Panc1 (cell line): ENCODE data around the gene PCED1A. TPM values are rescaled to one million over a fixed set of nuclear protein-coding genes. Genes with fewer than 3 reads are reported as not detected.

Experiments
- ATAC-seq: fragments of 200-7000 bp; cut with Tn5 transposase; 2 replicates; pipeline ENCODE4 v1.9.1; 2020; ENCODE audit warnings: mild to moderate bottlenecking, moderate library complexity
- BruUV-seq: library from RNA; stranded (reverse); fragments of 400-500 nt; replicated peaks from 2 replicates; lab custom pipeline; 2021; lab: Mats Ljungman, UMichigan
- CTCF ChIA-PET: fragments of 300-600 bp; sonication (Branson Sonifier 250); formaldehyde crosslinking; loops from one replicate; lab custom pipeline; 2022; ENCODE audit warnings: antibody characterized with exemption; lab: Charles Lee
- POLR2A ChIA-PET: fragments of 300-600 bp; sonication (Branson Sonifier 250); formaldehyde crosslinking; loops from one replicate; lab custom pipeline; 2022; ENCODE audit warnings: antibody characterized with exemption; lab: Charles Lee
- DNase-seq: peaks from one replicate; pipeline ENCODE4 v3.0.0-alpha.2; 2010; ENCODE audit warnings: low read depth, low spot score
- H3K27ac ChIP-seq: 2 replicates; pipeline ENCODE4 v1.5.1; 2011; ENCODE audit warnings: mild to moderate bottlenecking, low read length, inconsistent platforms
- H3K27me3 ChIP-seq: fragments of 200-500 bp; sonication (Bioruptor generic); 2 replicates; pipeline ENCODE4 v1.6.0; 2014; ENCODE audit warnings: low read length, inconsistent platforms; ENCODE audit not compliant: control insufficient read depth, insufficient read depth
- H3K36me3 ChIP-seq: fragments of 200-500 bp; sonication (Bioruptor generic); 2 replicates; pipeline ENCODE4 v1.5.1; 2014; ENCODE audit warnings: inconsistent platforms, mild to moderate bottlenecking, low read length, moderate library complexity; ENCODE audit not compliant: control insufficient read depth, insufficient read depth
- H3K4me1 ChIP-seq: 2 replicates; pipeline ENCODE4 v1.5.1; 2011; ENCODE audit warnings: inconsistent platforms, mild to moderate bottlenecking, low read length, moderate library complexity; ENCODE audit not compliant: control insufficient read depth, insufficient read depth
- H3K4me3 ChIP-seq, 2 experiments: 2 replicates each; pipeline ENCODE4 v1.5.1; 2011 to 2012; ENCODE audit warnings: low read depth in 2 of 2, low read length in 2 of 2, mild to moderate bottlenecking in 2 of 2, inconsistent platforms in 1 of 2, moderate library complexity in 1 of 2
- H3K9me3 ChIP-seq: fragments of 200-500 bp; sonication (Bioruptor generic); 2 replicates; pipeline ENCODE4 v1.5.1; 2014; ENCODE audit warnings: low read depth, mild to moderate bottlenecking, inconsistent platforms, low read length, moderate library complexity; ENCODE audit not compliant: control insufficient read depth, insufficient read depth
- CTCF ChIP-seq: fragments of 450-650 bp; IDR thresholded peaks from 2 replicates; pipeline ENCODE4 v1.5.1; 2017; ENCODE audit warnings: mild to moderate bottlenecking
- POLR2AphosphoS5 ChIP-seq: IDR thresholded peaks from 2 replicates; pipeline ENCODE4 v1.6.1; 2012; ENCODE audit warnings: mild to moderate bottlenecking, low read depth, low read length, moderate library complexity
- REST ChIP-seq, 2 experiments: IDR thresholded peaks; 2 replicates each; pipeline ENCODE4 v1.6.1; 2011 to 2012; ENCODE audit warnings: low read depth in 2 of 2, control low read depth in 1 of 2, low read length in 1 of 2, mild to moderate bottlenecking in 1 of 2, moderate library complexity in 1 of 2; ENCODE audit not compliant: insufficient read depth in 1 of 2
- SIN3A ChIP-seq: IDR thresholded peaks from 2 replicates; pipeline ENCODE4 v1.6.1; 2012; ENCODE audit warnings: low read depth, mild to moderate bottlenecking, low read length, moderate library complexity, borderline replicate concordance; ENCODE audit not compliant: insufficient read depth
- TCF7L2 ChIP-seq: IDR thresholded peaks from 2 replicates; pipeline ENCODE4 v1.6.1; 2011; ENCODE audit warnings: mild to moderate bottlenecking, low read depth, low read length, inconsistent platforms
- in situ Hi-C: cut with HindIII; loops from 2 replicates; pipeline ENCODE4 v1.10.0; 2016; ENCODE audit warnings: low sequenced_read_pairs, low pct_unique_long_range_greater_than_20kb
- intact Hi-C: fragments of 100-400 bp; cut with micrococcal nuclease; formaldehyde crosslinking; loops from one replicate; pipeline ENCODE4 v1.10.0; 2022; ENCODE audit not compliant: unreplicated experiment
- total RNA-seq: library from RNA; stranded (reverse); gene quantifications from one replicate; pipeline ENCODE4 v1.2.1, GENCODE V29; 2021; ENCODE audit not compliant: unreplicated experiment

Gene PCED1A
- total RNA-seq, 1 experiment from 2014 or later: 42.1 TPM

GRCh38 chr20:2849529-2849928 lies 9.1 kb upstream of the PCED1A start:
- no peak overlapping the region for H3K4me3 ChIP-seq
- no peaks in the 10 kb centered on the region for H3K4me1 ChIP-seq
- BruUV-seq: no TSS peak
- intact Hi-C loops: no loop called here
- ChIA-PET POLR2A (no interaction called here), CTCF (no interaction called here)
- in situ Hi-C loops: no loop called here
- ATAC-seq (no peak), DNase-seq (no peak)
- TF ChIP-seq TCF7L2: no peak
- no peak for TF ChIP-seq CTCF
- no peak for TF ChIP-seq POLR2AphosphoS5
- no peak for TF ChIP-seq REST (IDR thresholded peaks at IDR 0.05; ENCODE audit: insufficient read depth in 1 of 2, low read depth in 2 of 2, low read length in 1 of 2)
- TF ChIP-seq SIN3A: no peak
- no peaks in the 10 kb centered on the region for H3K9me3 ChIP-seq
- no peaks in the 10 kb centered on the region for H3K36me3 ChIP-seq
- H3K27ac ChIP-seq: no peak overlapping the region
- H3K27me3 ChIP-seq: no peaks in the 10 kb centered on the region

- H3K27ac ChIP-seq: no peak overlapping the region
- DNase-seq (no peak), ATAC-seq (no peak)
- H3K27me3 ChIP-seq: no peaks in the 10 kb centered on the region
- TF ChIP-seq SIN3A: no peak
- no peak for TF ChIP-seq TCF7L2
- no peak for TF ChIP-seq POLR2AphosphoS5
- no peak for TF ChIP-seq CTCF
- TF ChIP-seq REST (IDR thresholded peaks at IDR 0.05; ENCODE audit: insufficient read depth in 1 of 2, low read depth in 2 of 2, low read length in 1 of 2): no peak
- no peaks in the 10 kb centered on the region for H3K36me3 ChIP-seq
- in situ Hi-C loops (no loop called here), intact Hi-C loops (no loop called here)
- H3K4me1 ChIP-seq: no peaks in the 10 kb centered on the region
- no peaks in the 10 kb centered on the region for H3K9me3 ChIP-seq
- BruUV-seq: no TSS peak
- ChIA-PET POLR2A (no interaction called here), CTCF (no interaction called here)
- H3K4me3 ChIP-seq: no peak overlapping the region
Measured at GRCh38 chr20:2847802-2848201, 7.3 kb upstream of the PCED1A start.
